Measurements from ENCODE around the gene RAP1GAP.

Gene RAP1GAP

GRCh38 chr1:21610989-21611785, 58.0 kb downstream of the RAP1GAP start:
- H3K27ac Mint-ChIP-seq = no peak overlapping the region
- H3K4me3 Mint-ChIP-seq = no peak overlapping the region

GRCh38 chr1:21610027-21610426, 59.1 kb downstream of the RAP1GAP start:
- DNase-seq = no peak
- Mint-ChIP-seq H3K27ac (no peak overlapping the region), H3K36me3 (ENCODE audit: low read depth) (no peaks in the 10 kb centered on the region), H3K4me3 (no peak overlapping the region), H3K9me3 (no peaks in the 10 kb centered on the region), H3K4me1 (peaks cover 9% of the 10 kb centered on the region), H3K27me3 (peaks cover 3% of the 10 kb centered on the region)
- ATAC-seq = no peak

More at GRCh38 chr1:21610989-21611785, 58.0 kb downstream of the RAP1GAP start:
- DNase-seq = no peak
- Mint-ChIP-seq H3K4me1 (peaks cover 9% of the 10 kb centered on the region), H3K36me3 (ENCODE audit: low read depth) (no peaks in the 10 kb centered on the region), H3K9me3 (no peaks in the 10 kb centered on the region), H3K27me3 (peaks cover 3% of the 10 kb centered on the region)
- no peak for ATAC-seq

GRCh38 chr1:21608798-21609197, 60.4 kb downstream of the RAP1GAP start:
- Mint-ChIP-seq H3K9me3 (no peaks in the 10 kb centered on the region), H3K36me3 (ENCODE audit: low read depth) (no peaks in the 10 kb centered on the region), H3K27ac (no peak overlapping the region), H3K27me3 (peaks cover 3% of the 10 kb centered on the region), H3K4me3 (no peak overlapping the region), H3K4me1 (peaks cover 9% of the 10 kb centered on the region)
- DNase-seq = no peak
- no peak for ATAC-seq

- Mint-ChIP-seq H3K4me1 (peaks cover 9% of the 10 kb centered on the region), H3K27ac (no peak overlapping the region), H3K27me3 (peaks cover 3% of the 10 kb centered on the region), H3K36me3 (ENCODE audit: low read depth) (no peaks in the 10 kb centered on the region), H3K9me3 (no peaks in the 10 kb centered on the region), H3K4me3 (peak overlapping the region; percentile 18)
- DNase-seq (peak; percentile 61), ATAC-seq (peak; percentile 84)
Measured at GRCh38 chr1:21607549-21608529, 61.3 kb downstream of the RAP1GAP start.

GRCh38 chr1:21605964-21606705, 63.0 kb downstream of the RAP1GAP start:
- H3K27ac Mint-ChIP-seq = no peak overlapping the region
- peaks cover 3% of the 10 kb centered on the region for H3K27me3 Mint-ChIP-seq
- ATAC-seq (no peak), DNase-seq (no peak)
- H3K4me1 Mint-ChIP-seq = peaks cover 9% of the 10 kb centered on the region
- no peaks in the 10 kb centered on the region for H3K9me3 Mint-ChIP-seq
- no peak overlapping the region for H3K4me3 Mint-ChIP-seq
- H3K36me3 Mint-ChIP-seq (ENCODE audit: low read depth) = no peaks in the 10 kb centered on the region

GRCh38 chr1:21605012-21605715, 64.0 kb downstream of the RAP1GAP start:
- Mint-ChIP-seq H3K36me3 (ENCODE audit: low read depth) (no peaks in the 10 kb centered on the region), H3K9me3 (no peaks in the 10 kb centered on the region), H3K27ac (no peak overlapping the region), H3K4me3 (no peak overlapping the region), H3K27me3 (peaks cover 3% of the 10 kb centered on the region), H3K4me1 (peaks cover 9% of the 10 kb centered on the region)
- no peak for ATAC-seq
- no peak for DNase-seq

GRCh38 chr1:21604208-21604957, 64.8 kb downstream of the RAP1GAP start:
- no peak overlapping the region for H3K27ac Mint-ChIP-seq
- H3K4me3 Mint-ChIP-seq = no peak overlapping the region
- H3K9me3 Mint-ChIP-seq = no peaks in the 10 kb centered on the region
- DNase-seq (no peak), ATAC-seq (no peak)
- peaks cover 9% of the 10 kb centered on the region for H3K4me1 Mint-ChIP-seq
- peaks cover 6% of the 10 kb centered on the region for H3K27me3 Mint-ChIP-seq
- H3K36me3 Mint-ChIP-seq (ENCODE audit: low read depth) = no peaks in the 10 kb centered on the region

GRCh38 chr1:21603177-21604138, 65.7 kb downstream of the RAP1GAP start:
- no peak for ATAC-seq
- Mint-ChIP-seq H3K4me3 (no peak overlapping the region), H3K9me3 (no peaks in the 10 kb centered on the region), H3K36me3 (ENCODE audit: low read depth) (no peaks in the 10 kb centered on the region), H3K4me1 (peaks cover 9% of the 10 kb centered on the region), H3K27me3 (peaks cover 6% of the 10 kb centered on the region), H3K27ac (no peak overlapping the region)
- DNase-seq = no peak

- H3K4me3 Mint-ChIP-seq = no peak overlapping the region
- no peaks in the 10 kb centered on the region for H3K9me3 Mint-ChIP-seq
- no peaks in the 10 kb centered on the region for H3K4me1 Mint-ChIP-seq
- ATAC-seq (no peak), DNase-seq (no peak)
- H3K36me3 Mint-ChIP-seq (ENCODE audit: low read depth) = no peaks in the 10 kb centered on the region
- peaks cover 3% of the 10 kb centered on the region for H3K27me3 Mint-ChIP-seq
- H3K27ac Mint-ChIP-seq = no peak overlapping the region
Measured at GRCh38 chr1:21601278-21602048, 67.7 kb downstream of the RAP1GAP start.

- peaks cover 8% of the 10 kb centered on the region for H3K27me3 Mint-ChIP-seq
- H3K4me1 Mint-ChIP-seq = no peaks in the 10 kb centered on the region
- no peak for DNase-seq
- no peak overlapping the region for H3K27ac Mint-ChIP-seq
- no peaks in the 10 kb centered on the region for H3K36me3 Mint-ChIP-seq (ENCODE audit: low read depth)
- H3K9me3 Mint-ChIP-seq = no peaks in the 10 kb centered on the region
- no peak overlapping the region for H3K4me3 Mint-ChIP-seq
- no peak for ATAC-seq
Measured at GRCh38 chr1:21599402-21599801, 69.8 kb downstream of the RAP1GAP start.

GRCh38 chr1:21598904-21599303, 70.3 kb downstream of the RAP1GAP start:
- no peak for ATAC-seq
- Mint-ChIP-seq H3K27ac (no peak overlapping the region), H3K9me3 (no peaks in the 10 kb centered on the region), H3K36me3 (ENCODE audit: low read depth) (no peaks in the 10 kb centered on the region), H3K27me3 (peaks cover 8% of the 10 kb centered on the region), H3K4me3 (no peak overlapping the region), H3K4me1 (no peaks in the 10 kb centered on the region)
- no peak for DNase-seq

- ATAC-seq = no peak
Measured at GRCh38 chr1:21598417-21598816, 70.7 kb downstream of the RAP1GAP start.

More at GRCh38 chr1:21598417-21598816, 70.7 kb downstream of the RAP1GAP start:
- no peak overlapping the region for H3K27ac Mint-ChIP-seq
- DNase-seq = no peak
- H3K27me3 Mint-ChIP-seq = peaks cover 8% of the 10 kb centered on the region
- H3K9me3 Mint-ChIP-seq = no peaks in the 10 kb centered on the region
- no peaks in the 10 kb centered on the region for H3K4me1 Mint-ChIP-seq
- H3K4me3 Mint-ChIP-seq = no peak overlapping the region
- no peaks in the 10 kb centered on the region for H3K36me3 Mint-ChIP-seq (ENCODE audit: low read depth)
